NCI-H2029 (cell line): ENCODE data around the gene CTSW.
"Not testable (repeated sequence)": the region's sequence is repeated elsewhere in the genome, so short reads cannot be mapped to it uniquely, and the experiment has no call there.

Experiments
- DNase-seq: peaks from one replicate; lab custom pipeline; 2025; lab: John Stamatoyannopoulos, UW

The CTSW gene

DNA sequence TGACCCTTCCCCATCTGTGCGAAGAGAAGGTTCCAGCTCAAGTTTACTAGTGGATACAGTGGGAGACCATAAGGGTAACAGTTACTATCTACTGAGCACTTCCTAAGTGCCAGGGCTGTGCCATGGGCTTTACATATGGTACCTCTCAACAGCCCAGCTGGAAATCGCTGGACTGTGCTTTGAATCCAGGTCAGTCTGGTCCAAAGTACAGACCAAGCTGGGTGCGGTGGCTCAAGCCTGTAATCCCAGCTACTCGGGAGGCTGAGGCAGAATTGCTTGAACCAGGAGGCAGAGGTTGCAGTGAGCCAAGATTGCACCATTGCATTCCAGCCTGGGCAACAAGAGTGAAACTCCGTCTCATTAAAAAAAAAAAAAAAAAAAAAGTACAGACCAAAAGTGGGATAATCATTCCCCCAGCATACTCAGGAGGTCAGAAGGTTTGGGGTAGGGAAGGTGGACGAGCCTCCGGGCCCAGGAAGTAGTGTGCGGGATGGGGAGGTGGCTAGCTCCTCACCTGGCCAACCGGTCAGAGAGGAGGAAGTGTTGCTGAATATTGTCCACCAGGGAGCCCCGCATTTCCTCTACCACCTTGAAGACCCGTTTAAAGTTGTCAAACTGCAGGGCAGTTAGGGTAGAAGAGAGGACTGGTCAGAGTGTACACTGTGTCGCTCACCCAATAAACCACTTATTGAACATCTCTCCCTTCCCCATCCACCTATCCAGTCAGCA is 6.3 kb downstream of the CTSW start:
- DNase-seq, result no peak

- DNase-seq, result no peak
Measured at GRCh38 chr11:65886826-65887722, 7.4 kb downstream of the CTSW start.

- DNase-seq, result no peak
Measured at GRCh38 chr11:65887723-65888162, 8.1 kb downstream of the CTSW start.

- DNase-seq, result peak; percentile 93
Measured at GRCh38 chr11:65888163-65888814, 8.7 kb downstream of the CTSW start, which contains the start of gene FIBP. Gene FIBP, minus strand, starts transcription at chr11:65888471. Its CDS starts 53 bp downstream, at chr11:65888418.

DNA sequence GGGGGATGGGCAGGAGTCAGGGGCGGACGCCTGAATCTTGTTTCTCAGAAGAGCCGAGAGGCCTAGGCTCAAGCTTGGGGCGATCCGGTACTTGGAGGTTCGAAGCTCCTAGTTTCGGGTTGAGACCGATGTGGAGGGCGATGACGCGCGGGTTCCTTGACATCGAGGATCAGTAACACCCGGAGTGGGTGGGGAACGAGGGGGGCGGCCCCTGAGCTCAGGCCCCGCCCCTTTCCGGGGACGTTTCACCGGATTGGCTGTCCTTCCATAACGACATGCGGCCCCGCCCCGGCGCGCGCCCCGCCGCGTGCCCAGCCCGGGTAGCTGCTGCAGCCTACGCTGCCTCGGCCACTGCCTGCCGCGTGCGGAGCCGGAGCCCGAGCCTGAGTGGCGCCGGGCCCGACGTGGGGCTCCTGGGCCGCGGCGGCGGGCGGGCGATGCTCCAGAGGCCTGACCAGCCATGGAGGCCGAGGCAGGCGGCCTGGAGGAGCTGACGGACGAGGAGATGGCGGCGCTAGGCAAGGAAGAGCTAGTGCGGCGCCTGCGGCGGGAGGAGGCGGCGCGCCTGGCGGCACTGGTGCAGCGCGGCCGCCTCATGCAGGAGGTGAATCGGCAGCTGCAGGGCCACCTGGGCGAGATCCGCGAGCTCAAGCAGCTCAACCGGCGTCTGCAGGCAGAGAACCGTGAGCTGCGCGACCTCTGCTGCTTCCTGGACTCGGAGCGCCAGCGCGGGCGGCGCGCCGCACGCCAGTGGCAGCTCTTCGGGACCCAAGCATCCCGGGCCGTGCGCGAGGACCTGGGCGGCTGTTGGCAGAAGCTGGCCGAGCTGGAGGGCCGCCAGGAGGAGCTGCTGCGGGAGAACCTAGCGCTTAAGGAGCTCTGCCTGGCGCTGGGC is 10.9 kb downstream of the CTSW start, which contains the start of gene CCDC85B:
Gene CCDC85B (plus strand): TSS at position 350 of the 895 bp plus-strand sequence. CDS start 111 bp downstream, at position 461.
- peak; percentile 91 for DNase-seq

GRCh38 chr11:65891219-65892136 is 11.8 kb downstream of the CTSW start:
- DNase-seq, result peak; percentile 36

- DNase-seq, result not testable (repeated sequence)
Measured at GRCh38 chr11:65892137-65892540, 12.5 kb downstream of the CTSW start.

DNA sequence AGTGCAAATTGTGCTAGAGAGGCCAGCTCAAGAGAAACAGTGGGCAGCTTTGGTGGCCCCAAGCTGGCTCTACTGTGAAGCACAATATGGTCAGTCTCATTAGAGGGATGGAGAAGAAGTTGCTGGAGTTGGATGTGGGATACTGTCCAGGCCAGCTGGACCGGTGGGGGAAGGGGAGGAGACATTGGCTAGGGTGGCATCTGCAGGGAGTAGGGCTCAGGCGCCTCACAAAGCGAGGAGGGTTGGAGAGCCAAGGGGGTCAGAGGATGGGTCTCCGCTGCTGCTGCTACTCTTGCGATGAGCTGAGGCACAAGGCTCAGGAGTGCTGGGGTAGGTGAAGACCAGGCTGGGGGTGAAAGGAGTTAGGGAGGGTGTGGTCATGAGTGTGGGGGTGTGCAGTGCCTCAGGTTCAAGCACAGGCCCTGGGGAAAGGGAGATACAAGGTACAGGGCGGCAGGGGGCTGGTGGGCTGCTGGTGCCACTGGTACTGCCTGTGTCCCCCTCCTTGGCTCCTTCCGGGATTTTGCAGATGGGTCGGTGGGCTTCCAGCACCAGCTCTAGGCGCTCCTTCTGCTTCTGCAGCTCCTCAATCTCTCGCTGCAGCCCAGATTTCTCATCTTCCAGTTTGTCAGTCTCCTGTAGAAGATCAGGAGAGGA is 13.2 kb downstream of the CTSW start:
- no peak for DNase-seq

GRCh38 chr11:65894034-65894591 is 14.5 kb downstream of the CTSW start:
- DNase-seq, result no peak

GRCh38 chr11:65895482-65895981 is 15.9 kb downstream of the CTSW start:
- no peak for DNase-seq

GRCh38 chr11:65896034-65896999 is 16.7 kb downstream of the CTSW start:
- no peak for DNase-seq

DNA sequence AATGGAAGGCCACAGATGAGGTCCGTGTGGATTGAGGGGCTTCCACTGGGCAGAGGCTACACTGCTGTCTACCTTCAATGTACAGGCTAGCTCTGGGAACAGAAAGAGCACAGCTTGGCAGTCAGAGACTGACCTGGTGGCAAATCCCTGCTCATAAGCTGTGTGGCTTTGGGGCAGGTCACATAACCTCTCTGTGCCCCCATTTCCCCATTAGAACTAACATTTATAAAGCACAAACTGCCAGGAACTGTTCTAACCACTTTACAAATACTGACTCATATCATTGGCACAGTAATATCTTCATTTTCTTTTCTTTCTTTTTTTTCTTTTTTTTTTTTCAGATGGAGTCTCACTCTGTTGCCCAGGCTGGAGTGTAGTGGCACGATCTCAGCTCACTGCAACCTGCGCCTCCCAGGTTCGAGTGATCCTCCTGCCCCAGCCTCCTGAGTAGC is 17.4 kb downstream of the CTSW start:
- DNase-seq, result no peak

DNA sequence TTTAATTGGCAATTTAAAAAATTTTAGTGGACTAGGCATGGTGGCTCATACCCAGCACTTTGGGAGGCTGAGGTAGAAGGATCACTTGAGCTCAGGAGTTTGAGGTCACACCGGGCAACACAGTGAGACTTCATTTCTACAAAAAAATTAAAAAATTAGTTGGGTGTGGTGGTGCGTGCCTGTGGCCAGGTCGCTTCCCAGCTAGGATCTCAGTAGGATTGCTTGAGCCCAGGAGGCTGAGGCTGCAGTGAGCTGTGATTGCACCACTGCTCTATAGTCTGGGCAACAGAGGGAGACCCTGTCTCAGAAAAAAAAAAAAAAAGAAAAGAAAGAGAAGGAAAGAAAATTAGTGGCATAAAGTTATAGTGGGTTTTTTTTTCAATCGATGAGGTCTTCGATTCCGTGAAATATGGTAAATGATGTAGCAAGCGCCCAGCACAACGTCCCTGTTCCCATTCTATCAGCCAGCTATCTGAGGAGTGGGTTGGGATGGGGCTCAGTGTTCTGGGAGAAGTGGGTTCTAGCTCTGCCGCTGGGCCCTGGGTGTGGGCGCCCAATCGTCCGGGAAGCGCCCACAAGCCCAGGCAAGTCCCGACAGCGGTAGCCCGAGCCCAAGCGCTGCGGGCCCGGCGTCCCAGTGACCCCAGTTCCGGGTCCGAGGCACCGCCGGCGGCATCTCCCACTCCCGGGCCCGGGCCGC is 19.2 kb downstream of the CTSW start:
- DNase-seq, result no peak

- DNase-seq, result no peak
Measured at GRCh38 chr11:65899356-65900124, 19.9 kb downstream of the CTSW start.

GRCh38 chr11:65900125-65900898 is 20.7 kb downstream of the CTSW start, which contains the start of gene FOSL1:
Gene FOSL1, minus strand, starts transcription at chr11:65900388. Its CDS starts 49 bp downstream, at chr11:65900339.
- peak; percentile 45 for DNase-seq

- DNase-seq, result no peak
Measured at GRCh38 chr11:65900899-65901180, 21.2 kb downstream of the CTSW start.
